ACHN (cell line): ENCODE data around the gene ELAVL3.
"Not testable (repeated sequence)": the region's sequence is repeated elsewhere in the genome, so short reads cannot be mapped to it uniquely, and the experiment has no call there.

Experiments used
- DNase-seq: peaks from one replicate; pipeline ENCODE4 v3.0.0-alpha.2; 2015
- in situ Hi-C: cut with HindIII; loops from 2 replicates; pipeline ENCODE4 v1.10.0; 2017; ENCODE audit warnings: low sequenced_read_pairs, low pct_ligation_motif_present, low pct_unique_long_range_greater_than_20kb

ELAVL3 gene

DNA sequence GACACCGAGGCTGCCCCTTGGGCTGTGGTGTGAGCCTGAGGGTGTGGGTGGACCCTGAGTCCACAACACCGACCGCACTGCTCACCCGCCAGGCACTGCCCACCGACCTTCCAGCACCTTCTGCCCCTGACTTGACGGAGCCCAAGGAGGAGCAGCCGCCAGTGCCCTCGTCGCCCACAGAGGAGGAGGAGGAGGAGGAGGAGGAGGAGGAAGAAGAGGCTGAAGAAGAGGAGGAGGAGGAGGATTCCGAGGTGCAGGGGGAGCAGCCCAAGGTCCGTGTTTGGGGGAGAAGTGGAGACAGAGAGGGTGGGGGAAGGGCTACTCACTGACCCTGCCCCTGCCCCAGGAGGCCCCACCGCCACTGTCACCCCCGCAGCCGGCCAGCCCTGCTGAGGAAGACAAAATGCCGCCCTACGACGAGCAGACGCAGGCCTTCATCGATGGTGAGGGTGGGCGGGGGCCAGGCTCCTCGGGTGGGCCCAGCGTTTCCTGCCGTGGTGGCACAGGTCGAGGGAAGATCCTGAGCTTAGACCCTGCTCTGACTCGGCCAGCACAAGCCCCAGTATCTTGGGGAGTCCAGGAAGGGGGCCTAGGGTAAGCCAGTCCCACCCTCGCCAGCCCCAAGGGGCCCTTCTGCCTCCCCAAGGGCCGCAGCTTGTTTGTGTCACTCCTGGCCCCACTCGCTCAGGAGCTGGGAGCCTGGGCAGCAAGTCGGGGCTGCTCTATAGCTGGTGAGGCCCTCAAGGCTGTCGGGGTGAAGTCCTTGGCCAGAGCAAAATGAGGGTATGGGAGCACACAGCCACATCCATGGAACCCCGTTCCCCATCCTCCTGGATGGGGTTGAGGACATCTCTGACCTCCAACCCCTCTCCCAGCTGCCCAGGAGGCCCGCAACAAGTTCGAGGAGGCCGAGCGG is 33.2 kb downstream of the ELAVL3 start:
- in situ Hi-C loops: no loop called here

DNA sequence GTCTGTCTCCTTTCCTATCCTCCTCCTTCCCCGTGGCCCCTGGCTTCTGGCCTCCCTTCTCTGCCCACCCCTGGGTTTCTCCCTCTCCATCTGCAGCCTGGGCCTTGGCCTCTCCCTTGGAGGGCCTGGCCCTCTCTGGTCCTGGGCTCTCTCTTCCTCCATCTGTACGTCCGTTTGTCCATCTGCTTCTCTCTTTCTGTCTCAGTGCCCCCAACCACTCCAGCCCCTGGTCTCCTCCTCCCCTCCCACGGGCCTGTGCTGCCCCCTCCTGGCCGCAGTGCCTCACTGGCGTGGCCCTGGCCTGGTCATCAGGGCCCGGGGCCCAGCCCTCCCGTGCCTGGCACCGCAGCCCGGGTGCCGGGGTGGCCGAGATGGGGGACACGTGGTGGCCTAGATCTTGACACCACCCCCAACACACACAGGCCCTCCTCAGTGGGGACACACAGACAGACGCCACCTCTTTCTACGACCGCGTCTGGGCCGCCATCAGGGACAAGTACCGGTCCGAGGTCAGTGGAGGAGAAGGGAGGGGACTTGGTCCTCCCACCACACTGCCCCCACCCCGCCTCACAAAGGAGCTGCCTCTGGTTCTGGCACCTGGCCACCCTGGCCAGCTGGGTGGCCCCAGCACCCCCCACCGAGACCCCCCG is 34.1 kb downstream of the ELAVL3 start:
- peak; percentile 46 for DNase-seq
- in situ Hi-C loops: no loop called here

More for the DNA sequence above, 33.2 kb downstream of the ELAVL3 start:
- DNase-seq: no peak

DNA sequence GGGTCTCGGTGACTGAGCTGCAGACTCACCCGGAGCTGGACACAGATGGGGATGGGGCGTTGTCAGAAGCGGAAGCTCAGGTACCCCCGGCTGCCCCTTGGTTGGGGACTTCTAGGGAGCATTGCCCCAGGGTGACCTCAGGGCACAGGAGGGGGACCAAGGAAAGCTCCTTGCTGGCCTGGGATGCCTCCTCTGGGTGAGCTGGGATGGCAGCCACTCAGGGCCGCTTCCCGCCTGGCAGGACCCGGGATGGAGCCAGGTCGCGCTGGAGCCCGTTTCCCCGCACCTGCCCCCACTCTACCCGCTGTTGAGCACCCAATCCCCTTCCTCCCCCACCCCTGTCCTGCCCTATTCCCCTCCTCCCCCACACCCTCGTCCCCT is 34.6 kb downstream of the ELAVL3 start:
- DNase-seq: no peak
- in situ Hi-C loops: no loop called here

DNA sequence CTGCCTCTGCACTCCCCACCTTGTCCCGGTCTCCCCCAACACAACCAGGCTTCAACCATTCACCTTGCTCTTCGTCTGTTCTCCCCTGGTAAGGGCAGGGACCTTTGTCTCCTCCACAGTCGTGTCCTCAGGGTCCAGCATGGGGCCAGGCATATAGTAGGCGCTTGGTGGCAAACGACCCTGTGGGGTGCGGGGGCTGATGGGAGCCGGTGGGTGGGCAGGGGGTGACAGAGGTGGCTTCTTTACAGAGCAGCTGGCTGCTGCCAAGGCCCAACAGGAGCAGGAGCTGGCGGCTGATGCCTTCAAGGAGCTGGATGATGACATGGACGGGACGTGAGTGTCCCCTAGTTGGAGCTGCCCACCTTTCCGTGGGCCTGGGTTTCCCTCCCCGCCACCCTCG is 35.7 kb downstream of the ELAVL3 start:
- in situ Hi-C loops: no loop called here
- DNase-seq: no peak

DNA sequence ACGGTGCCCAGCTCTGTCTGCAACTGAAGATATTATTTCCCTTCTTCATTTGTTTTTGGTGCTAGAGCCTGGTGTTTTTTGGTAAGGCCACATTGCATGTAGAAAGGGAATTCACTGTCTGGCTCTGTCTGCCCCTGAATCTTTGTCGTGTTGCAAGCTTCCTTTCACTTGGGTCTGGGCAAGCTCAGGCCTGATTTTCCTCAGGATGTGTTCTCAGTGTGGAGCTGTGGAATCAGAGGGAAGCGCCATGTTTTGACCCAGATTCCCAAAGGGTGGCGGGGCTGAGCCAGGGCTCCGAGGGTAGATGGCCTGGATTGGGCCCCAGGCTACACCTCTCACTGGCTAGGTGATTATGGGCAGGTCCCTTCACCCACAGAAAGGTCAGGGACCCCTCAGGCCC is 36.8 kb downstream of the ELAVL3 start:
- in situ Hi-C loops: no loop called here
- DNase-seq: no peak

DNA sequence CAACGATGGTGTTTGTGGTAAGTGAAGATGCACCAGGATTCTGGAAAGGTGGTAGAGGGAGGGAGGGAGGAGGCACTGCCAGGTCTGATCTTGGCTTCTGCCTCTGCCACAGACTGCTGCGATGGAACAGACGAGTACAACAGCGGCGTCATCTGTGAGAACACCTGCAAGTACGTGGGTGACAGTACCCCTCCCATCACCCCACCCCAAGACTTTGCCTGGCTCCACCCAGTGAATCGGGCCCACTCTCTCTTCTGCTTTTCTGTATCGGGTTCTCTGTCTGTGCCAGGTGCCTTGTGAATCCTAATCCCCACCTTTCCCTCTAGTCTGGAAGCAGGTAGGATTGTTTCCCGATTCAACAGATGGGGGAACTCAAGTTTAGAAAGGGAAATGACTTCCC is 42.9 kb downstream of the ELAVL3 start:
- in situ Hi-C loops: no loop called here
- DNase-seq: no peak

DNA sequence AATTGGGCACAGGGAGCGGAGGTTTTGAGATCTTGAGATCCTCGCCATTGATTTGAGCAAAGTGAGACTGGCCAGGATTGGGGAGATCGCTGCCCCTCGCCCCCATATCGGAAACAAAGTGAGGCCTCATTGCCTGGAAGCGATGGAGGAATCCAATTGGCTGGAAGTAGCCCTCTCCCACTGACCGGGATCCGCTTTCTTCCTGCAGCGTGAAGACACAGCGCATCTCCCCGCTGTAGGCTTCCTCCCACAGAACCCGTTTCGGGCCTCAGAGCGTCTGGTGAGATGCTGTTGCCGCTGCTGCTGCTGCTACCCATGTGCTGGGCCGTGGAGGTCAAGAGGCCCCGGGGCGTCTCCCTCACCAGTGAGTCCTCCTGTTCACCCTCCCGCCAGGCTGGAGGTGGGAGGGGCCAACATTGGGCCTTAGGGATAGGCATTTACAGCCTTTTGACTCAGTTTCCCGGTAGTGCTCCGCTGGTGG is 45.0 kb downstream of the ELAVL3 start:
- peak; percentile 23 for DNase-seq
- in situ Hi-C loops: no loop called here

DNA sequence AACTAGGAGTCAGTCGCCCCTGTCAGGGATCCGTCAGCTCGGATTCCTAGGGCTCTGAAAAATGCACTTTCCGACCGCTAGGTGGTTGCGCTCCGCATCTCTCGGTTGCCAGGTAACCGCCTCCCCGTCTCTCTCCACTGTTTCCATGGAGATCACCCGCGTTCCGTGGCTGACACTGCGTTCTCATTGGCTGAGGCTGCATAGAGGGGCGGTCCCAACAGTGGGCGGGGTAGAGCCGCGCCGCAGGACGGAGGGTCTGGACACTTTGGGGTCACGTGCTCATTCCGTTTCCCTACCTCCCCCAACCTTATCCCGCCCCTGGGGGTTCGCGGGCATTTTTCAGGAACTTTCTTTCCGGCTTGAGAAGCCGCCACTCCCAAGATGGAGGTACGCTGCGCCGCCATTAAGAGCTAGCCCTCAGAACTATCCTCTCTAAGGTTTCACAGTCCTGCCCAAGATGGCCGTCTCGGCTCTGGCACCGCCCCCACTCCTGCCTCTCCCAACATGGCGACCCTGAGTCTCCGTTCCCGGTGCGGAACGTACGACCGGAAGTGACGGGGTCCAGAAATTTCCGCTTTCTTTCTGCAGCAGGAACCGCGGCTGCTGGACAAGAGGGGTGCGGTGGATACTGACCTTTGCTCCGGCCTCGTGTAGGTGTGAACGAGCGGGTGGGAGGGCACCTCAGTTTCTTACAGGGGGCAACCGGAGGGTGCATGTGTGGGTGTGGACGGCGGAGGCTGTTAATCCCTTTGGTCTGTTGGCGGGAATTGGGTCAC is 45.6 kb downstream of the ELAVL3 start, which contains the start of the genes ODAD3 and PRKCSH:
Gene ODAD3 (minus strand): TSS at position 65 of the 776 bp plus-strand sequence. CDS start 105 bp downstream, outside the sequence.
Gene PRKCSH (plus strand): TSS at position 579 of the 776 bp plus-strand sequence. CDS start 483 bp downstream, outside the sequence.
- peak; percentile 99 for DNase-seq
- in situ Hi-C loops: no loop called here

DNA sequence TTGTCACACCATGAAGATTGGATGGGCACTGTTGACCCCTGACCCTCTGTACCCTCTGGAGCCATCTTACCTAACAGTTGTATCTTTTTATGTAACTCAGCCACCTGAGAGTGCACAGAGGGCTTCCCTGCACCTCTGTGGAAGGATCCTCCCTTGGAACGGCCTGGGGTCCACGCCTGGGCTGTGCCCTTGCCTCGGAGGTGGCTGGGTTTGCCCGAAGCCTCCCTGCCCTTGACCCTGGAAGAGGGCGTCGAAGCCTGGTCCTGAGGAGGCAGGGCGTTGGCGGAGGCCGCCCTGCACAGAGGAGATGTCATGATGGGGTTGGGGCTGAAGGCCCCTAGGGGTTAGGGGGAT is 46.2 kb downstream of the ELAVL3 start:
- no peak for DNase-seq

DNA sequence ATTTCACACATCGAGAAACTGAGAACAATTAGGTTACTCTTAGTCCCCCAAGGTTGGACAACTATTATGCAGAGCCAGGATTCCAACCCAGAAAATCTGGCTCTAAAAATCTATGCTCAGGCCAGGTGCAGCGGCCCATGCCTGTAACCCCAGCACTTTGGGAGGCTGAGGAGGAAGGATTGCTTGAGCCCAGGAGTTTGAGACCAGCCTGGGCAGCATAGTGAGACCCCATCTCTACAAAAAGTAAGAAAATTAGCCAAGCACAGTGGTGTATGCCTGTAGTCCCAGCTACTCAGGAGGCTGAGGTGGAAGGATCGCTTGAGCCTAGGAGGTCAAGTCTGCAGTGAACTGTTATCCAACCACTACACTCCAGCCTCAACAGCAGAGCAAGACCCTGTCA is 47.3 kb downstream of the ELAVL3 start:
- DNase-seq, in situ Hi-C loops: not testable (repeated sequence)

More for the DNA sequence above, 46.2 kb downstream of the ELAVL3 start:
- in situ Hi-C loops: no loop called here

DNA sequence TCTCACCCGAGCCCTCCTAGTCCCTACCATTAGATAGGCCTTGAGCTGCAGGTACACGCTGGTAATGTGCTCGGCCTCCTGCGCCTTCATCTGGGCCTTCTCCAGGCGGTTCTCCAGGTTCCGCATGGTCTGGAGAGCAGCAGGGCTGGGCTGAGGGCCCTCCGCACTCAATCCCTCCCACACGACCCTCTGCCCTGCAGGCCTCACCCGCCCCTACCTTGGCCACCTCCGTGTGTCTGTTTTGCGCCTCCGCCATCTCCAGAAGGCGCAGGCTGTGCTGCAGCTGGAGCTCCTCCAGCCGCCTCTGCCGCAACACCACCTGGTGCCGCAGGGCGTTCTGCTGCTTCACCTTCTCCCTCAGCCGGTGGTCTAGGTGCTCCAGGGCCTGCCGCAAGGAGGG is 54.2 kb downstream of the ELAVL3 start:
- in situ Hi-C loops: no loop called here
- no peak for DNase-seq

DNA sequence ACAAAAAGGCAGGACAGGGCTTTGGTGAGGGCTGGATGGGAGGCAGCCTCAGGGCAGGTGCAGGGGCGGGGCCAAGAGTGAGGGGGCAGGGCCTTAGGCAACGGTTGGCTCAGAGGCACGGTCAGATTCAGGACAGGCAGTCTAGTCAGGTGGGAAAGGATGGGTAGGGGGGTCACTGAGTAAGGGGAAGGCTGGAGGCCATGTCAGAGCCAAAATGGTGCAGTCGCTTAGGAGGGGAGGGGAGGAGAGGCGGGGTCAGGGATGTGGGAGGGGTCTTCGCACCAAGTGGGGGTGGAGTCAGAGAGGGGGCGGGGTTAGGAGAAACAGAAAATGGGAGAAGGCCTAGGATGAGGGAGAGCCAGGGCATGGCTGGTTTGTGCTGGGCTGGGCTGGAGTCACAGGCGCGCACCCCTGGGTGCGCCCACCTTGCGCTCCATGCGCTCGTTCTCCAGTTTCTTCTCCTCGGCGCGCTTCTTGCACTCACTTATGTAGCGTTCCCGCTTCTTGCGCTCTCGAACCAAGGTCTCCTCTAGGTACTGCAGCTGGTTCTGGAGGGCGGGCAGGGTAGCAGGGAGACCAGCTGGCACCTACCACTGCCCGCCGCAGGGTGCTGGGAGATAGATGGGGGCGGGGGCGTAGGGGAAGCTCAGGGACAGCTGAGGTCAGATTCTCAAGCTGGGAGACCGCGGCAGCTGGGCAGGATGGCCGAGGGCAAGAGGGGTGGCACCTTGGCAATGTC is 55.0 kb downstream of the ELAVL3 start:
- in situ Hi-C loops: no loop called here
- no peak for DNase-seq

DNA sequence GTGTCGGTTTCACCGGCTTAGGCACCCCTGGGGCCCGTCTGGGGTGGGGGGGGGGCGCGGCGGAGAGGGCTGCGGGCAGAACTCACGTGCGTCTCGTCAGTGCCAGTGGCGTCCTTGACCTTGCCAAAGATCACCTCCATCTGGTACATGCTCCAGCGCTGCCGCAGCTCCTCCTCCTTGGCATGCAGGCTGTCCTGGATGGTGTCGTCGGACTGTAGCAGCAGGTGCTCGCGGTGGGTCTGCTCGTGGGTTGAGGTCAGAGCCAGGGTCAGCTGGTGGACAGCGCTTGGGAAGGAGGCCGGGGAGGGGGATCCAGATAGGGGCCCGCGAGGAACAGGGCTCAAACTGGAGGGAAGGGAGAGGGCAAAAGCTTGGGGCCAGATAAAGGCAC is 57.1 kb downstream of the ELAVL3 start:
- in situ Hi-C loops: no loop called here
- DNase-seq: no peak

DNA sequence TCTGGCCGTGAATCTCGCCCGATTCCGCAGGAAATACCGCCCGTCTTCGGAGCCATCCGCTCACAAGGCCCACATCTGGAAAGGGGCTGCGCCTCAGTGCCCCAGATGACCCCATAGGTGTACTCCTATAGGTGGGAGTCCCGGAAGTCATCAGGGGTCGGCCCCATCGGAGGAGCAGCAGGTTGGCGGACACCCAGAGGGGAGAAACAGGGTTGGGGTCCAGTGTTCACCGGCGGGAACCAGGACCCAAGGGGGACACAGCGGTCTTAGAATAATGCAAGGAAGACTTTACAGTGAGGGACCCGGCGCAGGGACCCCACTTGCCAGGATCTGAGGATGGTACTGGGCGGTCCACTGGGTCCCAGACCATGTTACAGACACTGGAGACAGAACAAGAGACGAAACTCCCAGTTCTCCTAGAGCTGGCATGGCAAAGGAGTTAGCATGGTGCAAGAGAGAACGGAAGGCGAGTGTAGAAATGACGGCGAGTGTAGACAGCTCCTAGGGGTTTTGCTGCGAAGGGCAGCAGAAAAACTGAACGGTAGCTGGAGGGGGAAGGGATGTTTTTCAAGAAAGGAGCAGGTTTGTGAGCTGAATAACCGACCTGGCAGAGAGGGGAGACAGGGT is 57.6 kb downstream of the ELAVL3 start:
- DNase-seq: no peak
- in situ Hi-C loops: no loop called here

DNA sequence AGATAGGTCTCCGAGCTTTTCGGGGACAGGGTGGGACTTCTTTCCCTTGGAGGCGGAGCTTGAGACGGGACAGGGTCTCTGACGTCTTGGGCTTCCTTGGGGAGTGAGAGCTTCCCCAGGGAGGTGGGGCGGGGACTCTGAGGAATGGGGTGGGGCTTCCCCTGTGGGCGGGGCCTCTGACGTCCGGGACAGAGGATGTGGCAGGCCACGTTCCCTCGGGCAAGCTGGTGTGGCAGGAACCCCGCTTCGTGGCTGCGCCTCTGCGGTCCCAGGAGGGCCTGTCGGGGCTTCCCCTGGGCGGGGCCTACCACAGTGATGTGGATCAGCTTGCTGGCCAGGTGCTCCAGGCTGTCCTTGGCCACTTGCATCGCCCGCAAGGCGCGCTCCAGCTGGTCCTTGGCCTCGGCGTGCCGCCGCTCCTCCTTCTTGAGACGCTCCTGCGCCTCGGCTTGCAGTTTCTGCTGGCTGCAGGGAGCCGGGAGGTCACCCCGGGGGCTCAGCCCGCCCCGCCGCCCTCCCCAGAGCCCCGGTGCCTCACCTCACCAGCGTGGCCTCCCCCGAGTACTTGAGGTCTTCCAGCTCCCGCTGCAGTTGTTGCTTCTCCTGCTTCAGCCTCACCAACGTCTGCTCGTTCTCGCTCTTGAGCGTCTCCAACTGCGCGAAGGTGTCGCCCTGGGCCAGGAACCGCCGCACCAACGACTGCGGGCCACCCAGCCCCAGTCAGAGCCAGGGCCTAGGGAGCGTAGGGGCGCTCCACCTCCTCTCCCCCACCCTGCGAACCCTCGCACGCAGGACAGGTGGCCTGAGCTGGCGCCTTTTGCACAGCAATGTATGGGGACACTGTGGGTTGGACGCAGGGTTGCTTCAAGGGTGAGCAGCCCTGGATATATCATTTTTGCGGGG is 58.4 kb downstream of the ELAVL3 start:
- DNase-seq: no peak
- in situ Hi-C loops: no loop called here

DNA sequence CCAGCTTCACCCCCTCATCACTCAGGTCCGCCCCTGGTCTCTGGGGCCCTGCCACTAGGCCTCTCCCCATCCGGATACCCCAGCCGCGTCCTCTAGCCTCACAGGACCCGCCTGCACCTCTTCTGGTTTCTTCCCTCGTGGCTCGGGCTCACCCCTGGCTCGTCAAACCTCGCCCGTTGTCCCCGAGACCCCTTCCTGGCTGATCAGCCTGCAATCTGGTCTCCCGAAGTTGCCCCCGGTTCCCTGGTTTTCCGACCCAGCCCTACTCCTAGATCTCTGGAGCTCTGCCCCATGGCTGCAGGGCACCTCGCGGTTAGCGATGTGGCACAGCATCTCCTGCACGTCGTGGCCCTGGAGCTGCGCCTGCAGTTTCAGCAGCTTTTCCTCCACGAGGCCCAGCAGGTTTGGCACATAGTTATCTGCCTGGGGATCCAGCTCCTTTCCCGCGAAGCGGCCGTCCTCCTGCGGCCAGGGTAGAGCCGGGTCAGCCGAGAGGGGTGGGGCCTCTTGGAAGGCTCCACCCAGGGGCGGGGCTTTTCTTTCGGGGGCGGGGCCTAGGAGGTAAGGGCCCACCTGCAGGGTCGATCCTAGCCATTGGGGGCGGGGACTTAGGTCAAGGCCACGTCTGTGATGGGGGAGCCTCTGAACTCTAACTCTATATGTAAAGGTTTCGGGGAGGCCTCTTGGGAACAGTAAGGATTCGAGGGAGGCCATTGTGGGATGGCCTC is 59.3 kb downstream of the ELAVL3 start:
- no peak for DNase-seq
- in situ Hi-C loops: no loop called here
